GM18502 (cell line): ENCODE results near the gene ATP2C2.
"Not testable (repeated sequence)": the region's sequence is repeated elsewhere in the genome, so short reads cannot be mapped to it uniquely, and the experiment has no call there.

Experiments
- ATAC-seq: cut with Tn5 transposase; IDR thresholded peaks from one replicate; pipeline ENCODE4 v1.9.1; 2021; ENCODE audit warnings: mild to moderate bottlenecking; ENCODE audit not compliant: unreplicated experiment, poor library complexity

The ATP2C2 gene, protein sequence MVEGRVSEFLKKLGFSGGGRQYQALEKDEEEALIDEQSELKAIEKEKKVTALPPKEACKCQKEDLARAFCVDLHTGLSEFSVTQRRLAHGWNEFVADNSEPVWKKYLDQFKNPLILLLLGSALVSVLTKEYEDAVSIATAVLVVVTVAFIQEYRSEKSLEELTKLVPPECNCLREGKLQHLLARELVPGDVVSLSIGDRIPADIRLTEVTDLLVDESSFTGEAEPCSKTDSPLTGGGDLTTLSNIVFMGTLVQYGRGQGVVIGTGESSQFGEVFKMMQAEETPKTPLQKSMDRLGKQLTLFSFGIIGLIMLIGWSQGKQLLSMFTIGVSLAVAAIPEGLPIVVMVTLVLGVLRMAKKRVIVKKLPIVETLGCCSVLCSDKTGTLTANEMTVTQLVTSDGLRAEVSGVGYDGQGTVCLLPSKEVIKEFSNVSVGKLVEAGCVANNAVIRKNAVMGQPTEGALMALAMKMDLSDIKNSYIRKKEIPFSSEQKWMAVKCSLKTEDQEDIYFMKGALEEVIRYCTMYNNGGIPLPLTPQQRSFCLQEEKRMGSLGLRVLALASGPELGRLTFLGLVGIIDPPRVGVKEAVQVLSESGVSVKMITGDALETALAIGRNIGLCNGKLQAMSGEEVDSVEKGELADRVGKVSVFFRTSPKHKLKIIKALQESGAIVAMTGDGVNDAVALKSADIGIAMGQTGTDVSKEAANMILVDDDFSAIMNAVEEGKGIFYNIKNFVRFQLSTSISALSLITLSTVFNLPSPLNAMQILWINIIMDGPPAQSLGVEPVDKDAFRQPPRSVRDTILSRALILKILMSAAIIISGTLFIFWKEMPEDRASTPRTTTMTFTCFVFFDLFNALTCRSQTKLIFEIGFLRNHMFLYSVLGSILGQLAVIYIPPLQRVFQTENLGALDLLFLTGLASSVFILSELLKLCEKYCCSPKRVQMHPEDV

DNA sequence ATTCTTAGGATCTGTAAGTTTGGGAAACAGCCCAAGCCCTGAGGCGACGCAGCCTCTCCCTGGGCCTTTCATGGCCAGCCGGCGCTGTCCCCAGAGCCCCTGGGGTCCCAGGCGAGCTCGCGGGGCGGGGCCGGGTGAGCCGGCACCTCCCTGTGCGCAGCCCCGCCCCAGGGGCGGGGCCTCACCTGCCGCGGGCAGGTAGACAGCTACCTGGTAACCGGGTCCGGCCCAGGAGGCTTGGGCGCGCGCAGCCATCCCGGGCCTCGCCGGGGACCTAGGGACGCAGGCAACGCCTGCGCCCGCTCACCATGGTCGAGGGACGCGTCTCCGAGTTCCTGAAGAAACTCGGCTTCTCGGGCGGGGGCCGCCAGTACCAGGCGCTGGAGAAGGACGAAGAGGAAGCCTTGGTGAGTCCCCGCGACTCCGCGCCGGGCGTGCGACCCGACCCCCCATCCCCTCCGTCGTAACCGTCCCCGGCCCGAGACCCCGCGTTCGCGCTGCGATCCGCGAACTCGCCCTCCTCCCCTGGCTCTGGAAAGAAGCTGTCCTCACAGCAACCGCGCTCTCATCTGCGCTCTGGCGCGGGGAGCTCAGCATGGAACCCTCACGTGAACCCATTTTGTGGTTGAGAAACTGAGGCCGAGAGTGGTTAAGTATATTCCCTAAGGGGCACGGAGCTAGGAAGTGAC lies at the start of gene ATP2C2:
ATP2C2 (plus strand) TSS at position 231 of the 689 bp plus-strand sequence; CDS start at position 309, 78 bp downstream.
- ATAC-seq = no peak

DNA sequence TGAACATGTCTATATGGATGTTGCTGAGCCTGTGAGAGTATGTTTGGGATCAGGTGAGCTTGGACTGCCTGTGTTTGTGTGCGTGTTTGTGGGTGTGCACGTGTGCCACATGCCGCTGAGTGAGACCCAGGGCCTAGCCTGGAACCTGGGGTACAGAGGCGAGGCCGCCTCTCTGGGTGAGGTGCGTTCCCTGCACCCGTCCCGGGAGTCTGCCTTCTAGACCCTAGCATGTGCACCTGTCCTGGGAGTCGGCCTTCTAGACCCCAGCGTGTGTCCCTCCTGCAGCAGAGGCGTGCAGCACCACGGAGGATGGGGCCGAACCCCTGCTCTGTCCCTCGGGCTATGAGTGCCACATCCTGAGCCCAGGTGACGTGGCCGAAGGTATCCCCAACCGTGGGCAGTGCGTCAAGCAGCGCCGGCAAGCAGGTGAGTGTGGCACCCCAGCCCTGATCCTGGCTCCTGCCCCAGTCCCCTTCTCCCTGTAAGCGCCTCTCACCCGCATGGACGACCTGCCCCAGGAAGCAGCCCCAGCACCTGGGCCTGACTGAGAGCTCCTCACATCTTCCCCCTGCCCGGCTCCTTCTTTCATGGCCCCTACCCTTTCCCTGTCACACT lies 49.1 kb upstream of the ATP2C2 start:
- ATAC-seq = no peak

DNA sequence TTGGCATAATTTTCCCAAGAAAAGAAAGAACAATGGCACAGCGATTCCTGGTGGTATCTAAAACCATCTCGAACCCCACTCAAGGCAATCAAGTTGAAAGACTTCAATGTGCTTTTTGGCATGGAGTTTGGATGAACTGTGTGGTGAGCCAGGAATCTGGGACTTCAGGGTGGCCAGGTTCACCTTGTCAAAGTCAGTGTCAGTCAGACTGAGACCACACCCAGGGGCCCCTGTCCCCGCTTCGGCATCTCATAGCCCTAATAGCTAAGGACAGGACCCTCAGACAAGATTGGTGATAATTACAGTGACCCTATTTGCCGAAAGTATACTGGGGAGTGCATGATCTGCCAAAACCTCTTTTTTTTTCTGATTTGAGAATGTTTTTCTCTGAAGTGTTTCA lies 47.8 kb upstream of the ATP2C2 start:
- no peak for ATAC-seq

DNA sequence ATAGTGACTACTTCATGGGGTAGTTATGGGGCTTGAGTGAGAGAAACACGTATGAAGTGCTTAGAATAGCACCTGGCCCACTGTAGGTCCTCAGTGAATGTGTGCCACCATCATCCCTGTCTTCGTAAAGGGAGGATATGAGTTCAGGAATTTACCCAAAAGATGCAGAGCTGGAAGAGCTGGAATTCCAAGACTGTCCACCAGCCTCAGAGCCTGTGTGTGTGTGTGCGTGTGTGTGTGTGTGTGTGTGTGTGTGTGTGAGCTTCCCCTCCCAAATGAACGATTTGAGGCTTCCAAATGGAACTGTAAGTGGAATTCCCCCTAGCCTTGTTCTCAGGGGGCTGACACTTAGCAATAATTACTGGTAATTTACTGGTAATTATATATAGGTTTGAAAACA lies 46.4 kb upstream of the ATP2C2 start:
- ATAC-seq = no peak

DNA sequence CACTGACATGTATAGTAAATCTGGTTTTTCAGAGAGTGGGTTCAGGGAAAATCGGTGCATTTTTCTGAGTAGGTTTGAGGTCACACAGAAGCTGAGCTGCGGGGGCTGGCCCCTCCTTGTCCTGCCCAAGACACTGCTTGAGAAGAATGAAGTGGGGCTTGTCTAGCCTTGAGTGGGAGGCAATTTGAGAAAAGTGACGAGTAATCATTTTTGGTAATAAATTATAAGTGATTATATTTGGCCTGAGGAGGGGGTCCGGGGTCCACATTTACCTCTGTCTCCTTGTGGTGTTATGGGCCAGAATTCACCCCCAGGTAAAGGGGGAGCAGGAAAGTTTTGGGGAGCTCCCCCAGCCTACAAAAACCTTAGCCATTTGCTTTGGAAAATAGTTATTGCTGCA lies 45.6 kb upstream of the ATP2C2 start:
- no peak for ATAC-seq

DNA sequence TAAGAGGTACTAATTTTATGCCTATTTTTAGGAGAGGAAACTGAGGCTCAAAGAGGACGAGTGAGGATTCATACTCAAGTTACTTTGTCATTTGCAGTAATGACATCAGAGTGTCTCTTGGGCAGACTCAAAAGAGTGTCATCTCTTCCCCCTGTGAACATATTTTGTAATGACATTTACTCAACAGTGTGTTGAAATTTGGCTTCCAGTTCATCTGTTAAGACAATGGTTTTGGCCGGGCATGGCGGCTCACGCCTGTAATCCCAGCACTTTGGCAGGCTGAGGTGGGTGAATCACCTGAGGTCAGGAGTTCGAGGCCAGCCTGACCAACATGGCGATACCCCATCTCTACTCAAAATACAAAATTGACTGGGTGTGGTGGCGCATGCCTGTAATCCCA lies 44.7 kb upstream of the ATP2C2 start:
- ATAC-seq = no peak

GRCh38 chr16:84324434-84325262 lies 43.7 kb upstream of the ATP2C2 start:
- ATAC-seq = no peak

- ATAC-seq = no peak
Measured at GRCh38 chr16:84326545-84326944, 41.8 kb upstream of the ATP2C2 start.

DNA sequence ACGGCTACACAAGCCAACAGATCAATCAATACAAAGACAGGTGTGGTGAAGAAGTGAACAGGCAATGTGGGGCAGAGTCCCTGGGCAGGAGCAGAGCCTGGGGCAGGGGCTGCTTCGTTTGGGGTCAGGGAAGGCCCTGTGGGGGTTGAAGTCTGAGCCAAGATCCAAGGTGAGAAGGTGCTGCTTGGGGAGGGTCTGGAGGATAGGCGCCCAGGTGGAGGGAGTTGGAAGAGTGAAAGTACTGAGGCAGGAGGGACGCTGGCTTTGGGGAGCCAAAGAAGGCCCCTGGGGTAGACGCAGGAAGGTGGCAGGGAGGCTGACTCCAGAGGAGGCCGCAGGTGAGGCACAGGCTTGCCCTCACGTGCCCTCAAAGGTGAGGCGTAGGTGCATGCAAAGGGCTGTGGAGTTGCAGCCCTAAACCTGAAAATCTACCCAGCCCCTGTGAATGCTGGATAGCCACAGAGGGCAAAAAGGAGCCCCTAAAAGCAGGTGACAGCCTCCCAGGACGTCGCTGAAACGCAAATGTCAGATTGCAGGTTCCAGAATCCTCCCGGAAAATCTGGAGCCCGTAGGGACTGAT lies 40.3 kb upstream of the ATP2C2 start:
- ATAC-seq = no peak

- no peak for ATAC-seq
Measured at GRCh38 chr16:84329016-84329415, 39.3 kb upstream of the ATP2C2 start.

DNA sequence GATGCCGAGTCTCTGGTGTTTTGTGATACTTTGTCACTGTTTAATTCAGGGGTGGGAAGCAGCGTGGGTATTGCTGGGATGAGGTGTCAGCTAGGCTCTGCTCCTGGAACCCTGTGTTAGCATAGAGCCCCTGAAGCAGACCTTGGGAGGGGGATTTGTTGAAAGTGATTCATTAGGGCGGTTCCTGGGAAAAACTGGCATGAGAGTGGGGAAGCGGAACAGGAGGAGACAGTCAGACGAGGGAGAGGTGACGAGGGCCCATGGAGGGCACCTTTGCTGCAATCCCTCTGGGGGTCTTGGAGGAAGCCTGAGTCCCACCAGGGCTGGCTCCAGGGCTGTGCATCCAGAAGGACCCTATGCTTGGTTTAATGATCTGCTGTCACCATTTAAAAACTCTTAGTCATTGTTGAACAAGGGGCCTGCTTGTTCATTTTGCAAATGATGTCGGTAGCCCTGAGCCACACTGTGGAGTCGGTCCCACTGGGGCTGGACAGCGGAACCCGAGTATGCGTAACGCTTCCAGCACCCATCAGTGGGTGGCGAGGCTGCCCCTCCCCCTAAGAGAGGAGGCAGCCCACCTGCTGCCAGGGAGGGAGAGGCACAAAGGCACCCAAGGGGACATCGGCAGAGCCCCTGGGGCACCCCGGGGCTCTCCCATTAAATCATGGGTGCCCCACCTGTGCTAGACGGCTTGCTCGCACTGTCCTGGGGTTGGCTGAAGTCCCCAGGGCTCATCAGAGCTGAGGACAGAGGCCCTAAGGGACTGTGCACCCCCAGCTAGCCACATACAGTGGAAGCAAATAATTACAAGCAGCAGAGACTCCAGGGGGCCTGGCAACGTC lies 38.3 kb upstream of the ATP2C2 start:
- ATAC-seq = no peak

GRCh38 chr16:84330685-84331050 lies 37.7 kb upstream of the ATP2C2 start:
- no peak for ATAC-seq

GRCh38 chr16:84331998-84332780 lies 36.1 kb upstream of the ATP2C2 start:
- no peak for ATAC-seq

GRCh38 chr16:84332975-84333684 lies 35.2 kb upstream of the ATP2C2 start:
- ATAC-seq = no peak

GRCh38 chr16:84334058-84334457 lies 34.3 kb upstream of the ATP2C2 start:
- ATAC-seq = no peak

DNA sequence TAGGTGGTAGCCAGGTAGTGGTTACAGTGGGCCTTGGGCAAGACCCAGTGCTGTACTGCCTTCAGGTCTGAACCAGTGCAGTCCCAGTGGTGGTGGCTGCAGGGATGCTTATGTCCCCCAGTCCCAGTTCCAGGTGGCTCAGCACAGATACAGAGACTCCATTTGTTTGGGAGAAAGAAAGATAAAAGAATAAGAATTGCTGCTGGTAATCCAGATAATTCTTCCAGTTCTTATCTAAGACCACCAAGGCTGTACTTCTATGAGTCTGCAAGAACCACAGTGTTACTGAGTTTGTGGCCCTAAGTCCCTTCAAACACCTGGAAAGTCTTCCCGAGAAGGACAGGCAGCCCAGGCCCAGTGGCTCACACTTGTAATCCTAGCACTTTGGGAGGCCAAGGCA lies 33.9 kb upstream of the ATP2C2 start:
- no peak for ATAC-seq

GRCh38 chr16:84337236-84337635 lies 31.1 kb upstream of the ATP2C2 start:
- ATAC-seq = not testable (repeated sequence)
